Heart left ventricle (tissue), 16 donors: ENCODE results near the gene AHDC1. TPM values are rescaled to one million over a fixed set of nuclear protein-coding genes. Genes with fewer than 3 reads are reported as not detected.
A peak's percentile ranks its signal among the peaks of the same experiment; 100 is the strongest.

Experiments
- ATAC-seq, 4 donors: fragments of 200-7000 bp; cut with Tn5 transposase; one replicate each; pipeline ENCODE4 v1.9.1; 2020 to 2022; ENCODE audit warnings: moderate library complexity in 4 of 4, mild to moderate bottlenecking in 3 of 4, moderate number of reproducible peaks in 1 of 4
- DNase-seq, 5 donors: peaks; one replicate each; pipeline ENCODE4 v3.0.0-alpha.2; 2020
- H3K27ac ChIP-seq, 12 donors: fragments of 200-600 bp; sonication (generic) in 4 of 12; one replicate each; pipeline versions ENCODE4 v1.5.0 to v1.8.0; 2016 to 2022; ENCODE audit warnings: mild to moderate bottlenecking in 2 of 12
- H3K27me3 ChIP-seq, 9 donors: fragments of 200-600 bp; sonication (generic) in 2 of 9; one replicate each; pipeline versions ENCODE4 v1.5.1 to v1.8.0; 2016 to 2022; ENCODE audit warnings: mild to moderate bottlenecking in 3 of 9
- H3K36me3 ChIP-seq, 9 donors: fragments of 200-600 bp; sonication (generic) in 2 of 9; one replicate each; pipeline versions ENCODE4 v1.5.0 to v1.8.0; 2018 to 2022; ENCODE audit warnings: mild to moderate bottlenecking in 2 of 9
- H3K4me1 ChIP-seq, 12 donors: fragments of 200-600 bp; sonication (generic) in 4 of 12; one replicate each; pipeline versions ENCODE4 v1.5.0 to v1.8.0; 2016 to 2022; ENCODE audit warnings: mild to moderate bottlenecking in 3 of 12
- H3K4me3 ChIP-seq, 12 donors: fragments of 200-600 bp; sonication (generic) in 4 of 12; one replicate each; pipeline versions ENCODE4 v1.5.0 to v1.8.0; 2017 to 2022; ENCODE audit warnings: mild to moderate bottlenecking in 9 of 12, moderate library complexity in 4 of 12
- H3K9me3 ChIP-seq, 12 donors: fragments of 200-600 bp; sonication (generic) in 4 of 12; one replicate each; pipeline versions ENCODE4 v1.5.0 to v1.8.0; 2016 to 2022; ENCODE audit warnings: mild to moderate bottlenecking in 1 of 12
- CTCF ChIP-seq, 12 donors: fragments of 200-600 bp; sonication (generic) in 4 of 12; IDR thresholded peaks; one replicate each; pipeline versions ENCODE4 v1.5.0 to v1.8.0; 2018 to 2022; ENCODE audit warnings: antibody characterized with exemption in 12 of 12, mild to moderate bottlenecking in 5 of 12
- POLR2A ChIP-seq, 2 donors: fragments of 450-650 bp; IDR thresholded peaks; one replicate each; pipeline ENCODE4 v1.6.1; 2017; ENCODE audit warnings: antibody characterized with exemption in 2 of 2, mild to moderate bottlenecking in 2 of 2, moderate library complexity in 2 of 2
- WGBS, 4 donors: extraction: QIAGEN DNeasy Blood & Tissue Kit in 2 of 4; methylation state at CpG; one replicate each; pipeline versions ENCODE4 v1.1.5 to v1.1.7; 2013 to 2018; 5-methylcytosine and 5-hydroxymethylcytosine counted together
- intact Hi-C, 10 donors: fragments of 100-400 bp; cut with DNase I; formaldehyde crosslinking; loops; one replicate each; pipeline versions ENCODE4 v1.11.1 to v1.14.2; 2022
- polyA plus RNA-seq, 2 donors: library from polyadenylated mRNA; stranded (reverse); fragments of 200-250 nt; gene quantifications; one replicate each; pipeline ENCODE4 v1.2.3, GENCODE V29; 2013
- total RNA-seq, 9 donors: library from RNA; depleted of rRNA in 2 of 9; stranded (reverse); fragments of >200 nt in 2 of 9; fragmentation: NEBNext Ultra II Directional in 3 of 9; extraction: Animal tissue kit (Norgen Biotek cat#: 25700) in 3 of 9; gene quantifications; one replicate each; pipeline versions ENCODE4 v1.1.0 to v1.2.4, GENCODE V29; 2016 to 2023
- donor health status: ischemic (EF 13 %, LVEDD 7.1; RV severe dilation, severe dysfunction).
- donor health status: healthy with polysubstance abuse.
- donor health status: DM: no; HTN: yes; CAD: no.
- donor health status: DM: no; HTN: no; CAD: no.
- donor health status: ischemic (EF 25% LVEDD 6.9; RV normal size, moderate dysfunction).
- donor health status: ischemic (EF 25% LVEDD 5.7; RV mildly dilated, moderate dysfunction).
- donor health status: healthy.
- donor health status: DM: yes; HTN: yes; CAD: no.
- donor health status: ischemic (EF 35%, LVEDD 5.7; RV mildly dilated, moderate dysfunction).
- donor health status: nonischemic (EF 11% LVEDD 7.7; RV severe dilation, severe dysfunction).
- donor health status: DM: yes; HTN: yes; CAD: no.
- donor health status: PGD.
- donor health status: ischemic (EF 29% LVEDD 5.4; RV normal size, mild dysfunction).
- donor health status: nonischemic (EF 23%, LVEDD 6.1; RV moderate dilation, normal function).

AHDC1 gene
- total and polyA plus RNA-seq, 11 donors: 25.8 to 50.2 (median 42.1) TPM

- TF ChIP-seq POLR2A (IDR thresholded peaks at IDR 0.05) (no peak), CTCF (IDR thresholded peaks at IDR 0.05) (no peak)
- 91 to 92% (median 92%) methylated on average over 45 of the region's 45 CpGs for WGBS, 4 donors
- Histone ChIP-seq H3K36me3 (peaks cover 3 to 86% (median 64%) of the 10 kb centered on the region in 9 donors), H3K4me1 (peaks cover 9 to 44% (median 33%) of the 10 kb centered on the region in 12 donors), H3K27me3 (no peaks in the 10 kb centered on the region), H3K27ac (peak overlapping the region in 1 of 12 donors; percentile 11), H3K9me3 (no peaks in the 10 kb centered on the region), H3K4me3 (no peak overlapping the region)
- DNase-seq (peak in 1 of 5 donors; percentile 26), ATAC-seq (no peak)
- intact Hi-C loops: no loop called here
Observed at GRCh38 chr1:27548858-27549719, 54.9 kb downstream of the AHDC1 start.

- intact Hi-C loops: no loop called here
- TF ChIP-seq POLR2A (IDR thresholded peaks at IDR 0.05): no peak
- no peak for TF ChIP-seq CTCF (IDR thresholded peaks at IDR 0.05)
- Histone ChIP-seq H3K4me3 (no peak overlapping the region), H3K4me1 (peaks cover 9 to 45% (median 39%) of the 10 kb centered on the region in 12 donors), H3K36me3 (peaks cover 3 to 78% (median 61%) of the 10 kb centered on the region in 9 donors), H3K9me3 (no peaks in the 10 kb centered on the region), H3K27me3 (no peaks in the 10 kb centered on the region), H3K27ac (peak overlapping the region in 3 of 12 donors; percentile 86 to 94 (median 87))
- 89 to 90% (median 90%) methylated on average over 25 to 39 of the region's 39 CpGs for WGBS, 4 donors
- DNase-seq (peak in 1 of 5 donors; percentile 19), ATAC-seq (no peak)
Observed at GRCh38 chr1:27548136-27548853, 55.6 kb downstream of the AHDC1 start.

GRCh38 chr1:27547220-27548116 is 56.5 kb downstream of the AHDC1 start:
- H3K36me3 ChIP-seq: peaks cover 3 to 77% (median 53%) of the 10 kb centered on the region in 9 donors
- no peaks in the 10 kb centered on the region for H3K27me3 ChIP-seq
- intact Hi-C loops: no loop called here
- TF ChIP-seq CTCF (IDR thresholded peaks at IDR 0.05): no peak
- TF ChIP-seq POLR2A (IDR thresholded peaks at IDR 0.05): no peak
- H3K4me1 ChIP-seq: peaks cover 9 to 53% (median 47%) of the 10 kb centered on the region in 12 donors
- H3K4me3 ChIP-seq: no peak overlapping the region
- WGBS, 4 donors: 92 to 95% (median 93%) methylated on average over 31 to 44 of the region's 44 CpGs
- DNase-seq (peak in 1 of 5 donors; percentile 29), ATAC-seq (no peak)
- no peaks in the 10 kb centered on the region for H3K9me3 ChIP-seq
- H3K27ac ChIP-seq: peak overlapping the region in 11 of 12 donors; percentile 17 to 94 (median 87)
